ENCODE results near the gene TSPAN4.

TSPAN4 gene

GRCh38 chr11:848380-848931, 5.8 kb downstream of the TSPAN4 start:
- in situ Hi-C loops (cut with HindIII; ENCODE audit: low sequenced_read_pairs), result no loop called here

DNA sequence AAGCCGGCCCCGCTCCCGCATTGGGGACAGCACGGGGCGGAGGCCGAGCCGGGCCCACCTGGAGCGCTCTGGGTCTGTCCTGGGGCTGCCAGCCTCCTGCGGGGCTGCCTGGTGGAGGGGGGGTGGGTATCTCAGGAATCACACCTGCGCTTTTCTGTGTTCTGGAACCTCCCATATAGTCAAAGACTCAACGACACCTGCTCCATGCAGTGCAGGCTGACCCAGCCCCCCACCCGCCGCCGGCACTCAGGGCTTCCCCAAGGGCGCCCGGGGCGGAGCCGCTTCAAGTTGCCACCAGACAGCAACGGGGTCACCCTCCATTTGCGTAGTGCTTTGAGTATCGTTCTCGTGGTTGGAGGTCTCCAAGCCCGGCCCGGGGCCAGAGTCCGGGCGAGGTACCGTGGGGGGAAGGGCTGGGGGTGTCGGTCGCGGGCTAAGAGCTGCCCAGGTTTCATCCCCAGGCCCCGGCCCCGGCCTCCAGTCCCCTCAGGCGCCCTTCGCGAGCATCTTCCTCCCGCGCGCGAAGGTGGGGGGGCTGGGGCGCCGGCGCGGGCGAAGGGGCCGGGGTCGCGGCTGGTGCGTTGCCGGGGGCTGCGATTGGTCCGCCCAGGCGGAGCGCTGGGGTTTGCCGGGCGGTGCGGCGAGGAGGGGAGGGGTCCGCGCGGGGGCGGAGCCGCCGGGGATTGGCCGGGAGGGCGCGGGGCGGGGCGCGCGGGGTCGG, 6.6 kb downstream of the TSPAN4 start:
- in situ Hi-C loops (cut with HindIII; ENCODE audit: low sequenced_read_pairs), result no loop called here

GRCh38 chr11:849951-850774, 7.5 kb downstream of the TSPAN4 start:
- in situ Hi-C loops (cut with HindIII; ENCODE audit: low sequenced_read_pairs), result no loop called here

- in situ Hi-C loops (cut with HindIII; ENCODE audit: low sequenced_read_pairs), result no loop called here
Measured at GRCh38 chr11:850775-851763, 8.4 kb downstream of the TSPAN4 start.

GRCh38 chr11:852762-853161, 10.1 kb downstream of the TSPAN4 start:
- in situ Hi-C loops (cut with HindIII; ENCODE audit: low sequenced_read_pairs), result no loop called here

- in situ Hi-C loops (cut with HindIII; ENCODE audit: low sequenced_read_pairs), result no loop called here
Measured at GRCh38 chr11:853682-854448, 11.2 kb downstream of the TSPAN4 start.

- in situ Hi-C loops (cut with HindIII; ENCODE audit: low sequenced_read_pairs), result no loop called here
Measured at GRCh38 chr11:854601-855329, 12.1 kb downstream of the TSPAN4 start.

GRCh38 chr11:855330-855674, 12.7 kb downstream of the TSPAN4 start:
- in situ Hi-C loops (cut with HindIII; ENCODE audit: low sequenced_read_pairs), result no loop called here

- in situ Hi-C loops (cut with HindIII; ENCODE audit: low sequenced_read_pairs), result no loop called here
Measured at GRCh38 chr11:855796-856195, 13.1 kb downstream of the TSPAN4 start.

DNA sequence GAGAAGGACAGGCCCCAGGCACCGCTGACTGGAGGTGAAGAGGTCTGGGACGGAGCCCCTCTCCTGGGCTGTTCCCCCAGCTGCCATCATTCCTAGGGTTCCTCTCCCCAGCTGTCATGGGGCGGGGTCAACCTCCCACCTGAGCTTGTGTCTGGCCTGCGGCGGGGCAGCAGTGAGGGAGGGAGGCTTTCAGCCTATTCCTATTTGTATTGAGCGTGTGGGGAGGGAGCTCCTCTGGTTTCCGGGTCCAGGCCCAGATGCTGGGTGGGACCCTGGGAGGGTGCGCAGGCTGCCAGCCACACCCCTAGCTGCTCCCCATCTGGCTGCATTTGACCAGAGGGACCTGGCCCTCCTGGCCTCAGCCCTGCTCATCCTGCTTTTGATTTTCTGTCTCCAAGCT, 13.7 kb downstream of the TSPAN4 start:
- in situ Hi-C loops (cut with HindIII; ENCODE audit: low sequenced_read_pairs), result no loop called here

DNA sequence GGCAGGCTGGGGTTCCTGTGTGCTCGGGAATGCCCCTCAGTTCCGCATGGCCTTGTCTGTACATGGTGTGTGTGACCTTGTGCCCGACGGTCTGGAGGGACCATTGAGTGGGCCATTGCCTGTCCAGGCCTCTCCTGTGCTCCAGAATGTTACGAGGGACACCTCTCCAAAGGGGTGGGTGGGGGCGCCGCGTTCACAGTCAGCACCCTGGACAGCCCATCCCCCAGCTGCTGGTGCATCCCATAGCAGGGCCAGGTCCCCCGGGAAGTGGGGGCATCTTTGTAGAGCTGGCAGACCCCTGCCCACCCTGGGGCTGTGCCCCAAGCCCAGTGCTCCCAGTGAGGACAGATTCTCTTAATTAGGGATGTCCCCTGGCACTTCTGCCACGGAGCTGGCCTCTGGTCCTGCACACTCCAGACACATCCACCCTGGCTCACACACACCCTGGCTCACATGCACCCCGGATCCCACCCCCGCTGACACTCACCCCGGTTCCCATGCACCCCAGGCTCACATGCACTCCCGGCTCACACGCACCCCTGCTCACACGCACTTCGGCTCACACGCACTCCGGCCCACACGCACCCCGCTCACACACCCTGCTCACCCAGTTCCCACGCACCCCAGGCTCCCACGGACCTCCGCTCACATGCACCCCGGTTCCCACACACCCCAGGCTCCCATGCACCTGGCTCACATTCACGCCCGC, 15.6 kb downstream of the TSPAN4 start:
- in situ Hi-C loops (cut with HindIII; ENCODE audit: low sequenced_read_pairs), result no loop called here

- in situ Hi-C loops (cut with HindIII; ENCODE audit: low sequenced_read_pairs), result no loop called here
Measured at GRCh38 chr11:858762-859339, 16.2 kb downstream of the TSPAN4 start.

- in situ Hi-C loops (cut with HindIII; ENCODE audit: low sequenced_read_pairs), result loop anchor here (5.0 kb wide), 1 partner anchor 53 kb away; the partner anchor contains the start of gene CHID1
Measured at GRCh38 chr11:859394-860131, 16.9 kb downstream of the TSPAN4 start.

GRCh38 chr11:860234-861104, 17.8 kb downstream of the TSPAN4 start:
- in situ Hi-C loops (cut with HindIII; ENCODE audit: low sequenced_read_pairs), result loop anchor here (5.0 kb wide), 1 partner anchor 52 kb away; the partner anchor contains the start of gene CHID1

DNA sequence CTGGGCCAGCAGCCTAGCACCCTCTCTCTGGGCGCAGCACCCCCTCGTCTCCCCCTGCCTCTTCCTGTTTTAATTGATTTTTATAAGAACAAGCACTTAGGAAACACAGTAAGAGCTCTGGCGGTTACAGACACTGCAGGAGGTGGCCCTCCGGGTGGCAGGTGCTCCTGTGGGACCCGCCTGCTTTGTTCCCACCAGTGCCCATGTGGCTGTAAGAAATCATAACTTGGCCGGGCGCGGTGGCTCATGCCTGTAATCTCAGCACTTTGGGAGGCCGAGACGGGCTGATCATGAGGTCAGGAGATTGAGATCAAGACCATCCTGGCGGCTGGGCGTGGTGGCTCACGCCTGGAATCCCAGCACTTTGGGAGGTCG, 18.4 kb downstream of the TSPAN4 start:
- in situ Hi-C loops (cut with HindIII; ENCODE audit: low sequenced_read_pairs), result loop anchor here (5.0 kb wide), 1 partner anchor 51 kb away; the partner anchor contains the start of gene CHID1

GRCh38 chr11:862081-862661, 19.5 kb downstream of the TSPAN4 start:
- in situ Hi-C loops (cut with HindIII; ENCODE audit: low sequenced_read_pairs), result loop anchor here (5.0 kb wide), 1 partner anchor 50 kb away; the partner anchor contains the start of gene CHID1

Data from DLD1 (cell line).